Tibial artery (tissue), 4 donors: ENCODE data around the gene TPPP.

Experiments
- DNase-seq, 2 donors: peaks; one replicate each; pipeline ENCODE4 v3.0.0-alpha.2; 2019
- H3K27ac ChIP-seq, 2 donors: fragments of 200-600 bp; sonication (generic) in 1 of 2; 1 replicate in 1 of 2; 2 replicates in 1 of 2; pipeline ENCODE4 v1.5.1; 2018 to 2019; ENCODE audit warnings: mild to moderate bottlenecking in 1 of 2
- H3K27me3 ChIP-seq, 2 donors: fragments of 200-600 bp; sonication (generic) in 1 of 2; one replicate each; pipeline versions ENCODE4 v1.5.1 to v1.6.0; 2016 to 2019
- H3K36me3 ChIP-seq, 3 donors: fragments of 200-600 bp; sonication (generic) in 2 of 3; one replicate each; pipeline ENCODE4 v1.5.1; 2016 to 2019; ENCODE audit warnings: mild to moderate bottlenecking in 2 of 3
- H3K4me1 ChIP-seq, 4 donors: fragments of 200-600 bp; sonication (generic) in 2 of 4; 1 replicate in 3 of 4; 2 replicates in 1 of 4; pipeline ENCODE4 v1.5.1; 2016 to 2019
- H3K4me3 ChIP-seq, 2 donors: fragments of 200-600 bp; sonication (generic) in 1 of 2; 1 replicate in 1 of 2; 2 replicates in 1 of 2; pipeline ENCODE4 v1.5.1; 2018 to 2019; ENCODE audit warnings: mild to moderate bottlenecking in 2 of 2
- H3K9me3 ChIP-seq, 3 donors: fragments of 200-600 bp; sonication (generic) in 1 of 3; one replicate each; pipeline ENCODE4 v1.5.1; 2016 to 2019
- CTCF ChIP-seq, 2 experiments: fragments of 200-600 bp in 1 of 2; fragments of 450-650 bp in 1 of 2; IDR thresholded peaks; one replicate each; pipeline ENCODE4 v1.5.1; 2017 to 2019; ENCODE audit warnings: antibody characterized with exemption in 2 of 2, mild to moderate bottlenecking in 1 of 2, moderate library complexity in 1 of 2
- intact Hi-C: fragments of 100-400 bp; cut with DNase I; formaldehyde crosslinking; loops from one replicate; pipeline ENCODE4 v1.15.0; 2023; ENCODE audit warnings: low total_unique reads

TPPP gene

GRCh38 chr5:643351-643801 lies 49.8 kb downstream of the TPPP start:
- Histone ChIP-seq H3K36me3 (peaks cover 7 to 79% (median 26%) of the 10 kb centered on the region in 3 donors), H3K4me1 (no peaks in the 10 kb centered on the region), H3K27ac (no peak overlapping the region), H3K9me3 (no peaks in the 10 kb centered on the region), H3K27me3 (no peaks in the 10 kb centered on the region), H3K4me3 (no peak overlapping the region)
- intact Hi-C loops: no loop called here
- DNase-seq: no peak
- no peak for TF ChIP-seq CTCF (IDR thresholded peaks at IDR 0.05)

- Histone ChIP-seq H3K27me3 (no peaks in the 10 kb centered on the region), H3K27ac (no peak overlapping the region), H3K36me3 (peaks cover 2 to 83% (median 27%) of the 10 kb centered on the region in 3 donors), H3K4me3 (no peak overlapping the region), H3K9me3 (no peaks in the 10 kb centered on the region), H3K4me1 (no peaks in the 10 kb centered on the region)
- DNase-seq: no peak
- no peak for TF ChIP-seq CTCF (IDR thresholded peaks at IDR 0.05)
- intact Hi-C loops: no loop called here
These were observed 50.7 kb downstream of the TPPP start for GRCh38 chr5:642481-642880.

- no peak overlapping the region for H3K4me3 ChIP-seq
- no peaks in the 10 kb centered on the region for H3K9me3 ChIP-seq
- intact Hi-C loops: no loop called here
- no peak for TF ChIP-seq CTCF (IDR thresholded peaks at IDR 0.05)
- H3K27me3 ChIP-seq: no peaks in the 10 kb centered on the region
- H3K27ac ChIP-seq: no peak overlapping the region
- H3K36me3 ChIP-seq: peaks cover 0 to 81% (median 24%) of the 10 kb centered on the region in 3 donors
- DNase-seq: no peak
- no peaks in the 10 kb centered on the region for H3K4me1 ChIP-seq
These were observed 51.8 kb downstream of the TPPP start for GRCh38 chr5:641331-641765.

- H3K4me3 ChIP-seq: no peak overlapping the region
- DNase-seq: no peak
- peaks cover 0 to 2% (median under 1%) of the 10 kb centered on the region in 3 donors for H3K9me3 ChIP-seq
- no peak overlapping the region for H3K27ac ChIP-seq
- no peak for TF ChIP-seq CTCF (IDR thresholded peaks at IDR 0.05)
- H3K27me3 ChIP-seq: no peaks in the 10 kb centered on the region
- intact Hi-C loops: no loop called here
- H3K36me3 ChIP-seq: peaks cover 6 to 81% (median 26%) of the 10 kb centered on the region in 3 donors
- no peaks in the 10 kb centered on the region for H3K4me1 ChIP-seq
These were observed 52.5 kb downstream of the TPPP start for GRCh38 chr5:640461-641330.

GRCh38 chr5:639584-640213 lies 53.5 kb downstream of the TPPP start:
- Histone ChIP-seq H3K4me3 (no peak overlapping the region), H3K27me3 (no peaks in the 10 kb centered on the region), H3K4me1 (no peaks in the 10 kb centered on the region), H3K36me3 (peaks cover 16 to 87% (median 36%) of the 10 kb centered on the region in 3 donors), H3K9me3 (peaks cover 0 to 7% (median 5%) of the 10 kb centered on the region in 3 donors), H3K27ac (no peak overlapping the region)
- intact Hi-C loops: no loop called here
- no peak for TF ChIP-seq CTCF (IDR thresholded peaks at IDR 0.05)
- DNase-seq: no peak
